ENCODE results near the gene WDR47. TPM values are rescaled to one million over a fixed set of nuclear protein-coding genes. Genes with fewer than 3 reads are reported as not detected.

The WDR47 gene
- total and polyA plus RNA-seq, 2 of the 8 experiments (the other 6 are each of a cell fraction or from before 2014, with no cell fraction given) = 1.9 to 6.7 TPM

DNA sequence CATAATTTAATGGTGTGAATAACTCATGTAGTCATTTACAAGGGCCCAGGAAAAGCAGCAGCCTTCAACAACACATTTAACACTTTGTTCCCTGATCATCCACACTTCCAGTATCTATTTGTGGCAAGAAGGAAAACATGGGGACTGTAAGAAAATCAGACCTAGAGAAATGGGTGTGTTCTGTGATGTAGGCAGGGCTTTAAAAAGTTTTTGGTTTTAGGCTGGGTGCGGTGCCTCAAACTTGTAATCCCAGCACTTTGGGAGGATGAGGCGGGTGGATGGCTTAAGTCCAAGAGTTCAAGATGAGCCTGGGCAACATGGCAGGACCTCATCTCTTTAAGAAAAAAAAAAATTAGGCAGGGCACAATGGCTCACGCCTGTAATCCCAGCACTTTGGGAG is 14.2 kb upstream of the WDR47 start:
- ChIA-PET POLR2A (ENCODE audit: partially characterized antibody) (no interaction called here), CTCF (ENCODE audit: partially characterized antibody) (no interaction called here)
- Histone ChIP-seq H3K4ac (replicated peaks; ENCODE audit: insufficient read length, low read depth, low read length) (no peak overlapping the region), H4K5ac (ENCODE audit: insufficient read length, low read depth, low read length) (no peak overlapping the region), H3K27me3 (replicated peaks in 1 of 4; ENCODE audit: control insufficient read depth in 3 of 4, extremely low read depth in 1 of 4, insufficient read depth in 3 of 4, low read length in 3 of 4) (no peaks in the 10 kb centered on the region), H3K23ac (ENCODE audit: insufficient read length) (no peak overlapping the region), H3K36me3 (ENCODE audit: control insufficient read depth in 2 of 4, insufficient read depth in 4 of 4, low read length in 3 of 4) (no peaks in the 10 kb centered on the region), H3K23me2 (ENCODE audit: low read depth, low read length) (no peaks in the 10 kb centered on the region), H3K18ac (ENCODE audit: extremely low read depth, low read length) (no peak overlapping the region), H3K4me3 (ENCODE audit: extremely low read depth in 1 of 4, insufficient read depth in 2 of 4, low read depth in 3 of 4, low read length in 4 of 4) (no peak overlapping the region), H2BK120ac (replicated peaks; ENCODE audit: low read depth, low read length) (no peak overlapping the region), H3K9me3 (ENCODE audit: insufficient read depth in 2 of 2, low read depth in 1 of 2, low read length in 1 of 2) (peaks cover 0 to 6% of the 10 kb centered on the region in 2 experiments; a peak in 1 of 4 replicates), H2AFZ (ENCODE audit: low read length) (no peak overlapping the region), H3K27ac (ENCODE audit: low read depth, low read length) (no peak overlapping the region), H3K79me1 (ENCODE audit: low read depth, low read length) (no peaks in the 10 kb centered on the region), H3K4me2 (ENCODE audit: insufficient read depth in 1 of 2, low read depth in 2 of 2, low read length in 2 of 2) (no peak overlapping the region), H2BK5ac (ENCODE audit: low read depth, low read length) (no peak overlapping the region), H3K79me2 (ENCODE audit: control insufficient read depth in 1 of 2, insufficient read depth in 2 of 2, low read length in 2 of 2) (no peaks in the 10 kb centered on the region), H2BK15ac (ENCODE audit: low read length) (no peak overlapping the region), H3K14ac (ENCODE audit: insufficient read length) (no peak overlapping the region), H4K8ac (ENCODE audit: extremely low read depth, insufficient read depth, low read length) (no peak overlapping the region), H2BK20ac (ENCODE audit: low read length) (no peak overlapping the region), H2AK5ac (ENCODE audit: low read depth, low read length) (no peak overlapping the region), H3K56ac (replicated peaks; ENCODE audit: insufficient read length, low read depth, low read length) (no peak overlapping the region), H4K91ac (replicated peaks; ENCODE audit: insufficient read length, low read length) (no peak overlapping the region), H3K9ac (replicated peaks in 1 of 4; ENCODE audit: extremely low read depth in 1 of 4, low read depth in 3 of 4, low read length in 3 of 4) (no peak overlapping the region), H4K20me1 (replicated peaks in 1 of 2; ENCODE audit: control insufficient read depth in 1 of 2, insufficient read depth in 2 of 2, low read length in 2 of 2) (no peaks in the 10 kb centered on the region), H3K4me1 (replicated peaks in 1 of 4; ENCODE audit: control insufficient read depth in 3 of 4, insufficient read depth in 4 of 4, low read length in 3 of 4) (no peaks in the 10 kb centered on the region), H2BK12ac (ENCODE audit: low read depth, low read length) (no peak overlapping the region)
- FAIRE-seq (no peak), DNase-seq (ENCODE audit: low read depth in 1 of 2, low spot score in 2 of 2) (no peak)
- 96% methylated on average over 3 of the region's 3 CpGs; no CpG with 5 or more reads in 1 of the 2 experiments for WGBS, 2 experiments (ENCODE audit: extremely low coverage in 1 of 2, insufficient coverage in 1 of 2, insufficient read length in 1 of 2, insufficient replicate concordance in 2 of 2, low coverage in 1 of 2, low lambda C conversion rate in 2 of 2, missing lambda C conversion rate in 1 of 2)
- TF ChIP-seq CTBP2 (IDR thresholded peaks at IDR 0.05; ENCODE audit: borderline replicate concordance, insufficient read depth, insufficient read length, low read length) = no peak
- no peak for TF ChIP-seq TCF12 (IDR thresholded peaks at IDR 0.05; ENCODE audit: low read depth, low read length)
- TF ChIP-seq SP1 (IDR thresholded peaks at IDR 0.05; ENCODE audit: low read depth, low read length) = no peak
- TF ChIP-seq GTF2F1 (IDR thresholded peaks at IDR 0.05; ENCODE audit: borderline replicate concordance, low read depth, low read length) = no peak
- no peak for TF ChIP-seq KDM4A (IDR thresholded peaks at IDR 0.05; ENCODE audit: low read depth, low read length, severe bottlenecking)
- TF ChIP-seq SRF (IDR thresholded peaks at IDR 0.05; ENCODE audit: low read depth, low read length) = no peak
